Caco-2 (cell line): ENCODE results near the gene AGPS. TPM values are rescaled to one million over a fixed set of nuclear protein-coding genes. Genes with fewer than 3 reads are reported as not detected.

ENCODE experiments used
- BruUV-seq: library from RNA; stranded (reverse); fragments of 400-500 nt; replicated peaks from 2 replicates; lab custom pipeline; 2021; lab: Mats Ljungman, UMichigan
- CTCF ChIA-PET: fragments of 300-600 bp; sonication (Branson Sonifier 250); formaldehyde crosslinking; loops from one replicate; lab custom pipeline; 2022; ENCODE audit warnings: antibody characterized with exemption; lab: Charles Lee
- POLR2A ChIA-PET: fragments of 300-600 bp; sonication (Branson Sonifier 250); formaldehyde crosslinking; loops from one replicate; lab custom pipeline; 2022; ENCODE audit warnings: antibody characterized with exemption; lab: Charles Lee
- DNase-seq, 2 experiments: peaks; one replicate each; pipeline versions ENCODE4 v3.0.0 to v3.0.0-alpha.2; 2020 to 2022
- H3K27me3 ChIP-seq: replicated peaks from 2 replicates; pipeline ENCODE4 v1.6.0; 2011; ENCODE audit warnings: low read length; ENCODE audit not compliant: control insufficient read depth, insufficient read depth
- H3K36me3 ChIP-seq: 2 replicates; pipeline ENCODE4 v1.5.1; 2011; ENCODE audit warnings: low read length; ENCODE audit not compliant: control insufficient read depth, insufficient read depth
- H3K4me1 ChIP-seq: fragments of 250-450 bp; sonication (Bioruptor Pico); 2 replicates; pipeline ENCODE4 v1.5.1; 2020; ENCODE audit warnings: mild to moderate bottlenecking
- H3K4me3 ChIP-seq: 2 replicates; pipeline ENCODE4 v1.5.1; 2011; ENCODE audit warnings: low read depth, mild to moderate bottlenecking, control low read depth, low read length
- H3K9me3 ChIP-seq: fragments of 250-450 bp; sonication (Bioruptor Pico); 2 replicates; pipeline ENCODE4 v1.5.1; 2020; ENCODE audit warnings: mild to moderate bottlenecking, moderate library complexity
- H3K27ac Mint-ChIP-seq: one replicate; pipeline ENCODE4 v1.8.0; 2022; ENCODE audit warnings: mixed read lengths; ENCODE audit not compliant: unreplicated experiment
- H3K27me3 Mint-ChIP-seq: one replicate; pipeline ENCODE4 v1.8.0; 2022; ENCODE audit warnings: mixed read lengths; ENCODE audit not compliant: insufficient read depth, unreplicated experiment
- H3K36me3 Mint-ChIP-seq: one replicate; pipeline ENCODE4 v1.8.0; 2022; ENCODE audit warnings: mild to moderate bottlenecking, mixed read lengths; ENCODE audit not compliant: insufficient read depth, unreplicated experiment
- H3K4me1 Mint-ChIP-seq: one replicate; pipeline ENCODE4 v1.8.0; 2022; ENCODE audit warnings: low read depth, mixed read lengths; ENCODE audit not compliant: unreplicated experiment
- H3K4me3 Mint-ChIP-seq: one replicate; pipeline ENCODE4 v1.8.0; 2022; ENCODE audit warnings: mild to moderate bottlenecking, moderate library complexity, mixed read lengths; ENCODE audit not compliant: unreplicated experiment
- H3K9me3 Mint-ChIP-seq: one replicate; pipeline ENCODE4 v1.8.0; 2022; ENCODE audit warnings: mixed read lengths; ENCODE audit not compliant: unreplicated experiment
- intact Hi-C: fragments of 100-400 bp; cut with micrococcal nuclease; formaldehyde crosslinking; loops from one replicate; pipeline ENCODE4 v1.10.0; 2022; ENCODE audit not compliant: unreplicated experiment
- total RNA-seq: library from RNA; stranded (reverse); gene quantifications from 2 replicates; pipeline ENCODE4 v1.2.3, GENCODE V29; 2022
- TF ChIP-seq, protein P1 (sequence below), 2 experiments: fragments of 200-600 bp in 1 of 2; IDR thresholded peaks; 1 replicate in 1 of 2; 2 replicates in 1 of 2; pipeline versions ENCODE4 v1.5.1 to v1.8.0; 2011 to 2022; ENCODE audit warnings: antibody characterized with exemption in 1 of 2, control low read depth in 1 of 2, inconsistent platforms in 1 of 2, low read depth in 1 of 2, low read length in 1 of 2, mild to moderate bottlenecking in 1 of 2, moderate library complexity in 1 of 2; ENCODE audit not compliant: insufficient read depth in 1 of 2, severe bottlenecking in 1 of 2, unreplicated experiment in 1 of 2

Gene AGPS
- total RNA-seq, 1 experiment from 2014 or later: 105 TPM

DNA sequence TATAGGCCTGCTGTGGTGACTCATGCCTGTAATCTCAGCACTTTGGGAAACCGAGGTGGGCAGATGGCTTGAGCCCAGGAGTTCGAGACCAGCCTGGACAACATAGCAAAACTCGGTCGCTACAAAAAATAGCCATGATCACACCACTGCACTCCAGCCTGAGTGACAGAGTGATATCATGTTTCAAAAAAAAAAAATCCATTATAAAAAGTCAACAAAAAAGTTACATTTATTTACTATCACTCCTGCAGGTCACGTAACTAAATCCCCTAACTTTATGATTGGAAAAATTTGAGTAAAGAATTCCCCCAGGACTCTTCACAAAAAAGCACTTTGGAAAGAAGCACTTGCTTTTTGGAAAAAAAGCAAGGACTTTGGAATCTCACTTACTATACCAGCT, 46.4 kb upstream of the AGPS start:
- Mint-ChIP-seq H3K27me3 (no peaks in the 10 kb centered on the region), H3K27ac (no peak overlapping the region), H3K9me3 (no peaks in the 10 kb centered on the region), H3K36me3 (no peaks in the 10 kb centered on the region), H3K4me1 (no peaks in the 10 kb centered on the region), H3K4me3 (no peak overlapping the region)
- Histone ChIP-seq H3K4me1 (peaks cover 5% of the 10 kb centered on the region; the same call in 1 of the 2 replicates), H3K36me3 (no peaks in the 10 kb centered on the region), H3K9me3 (no peaks in the 10 kb centered on the region), H3K4me3 (no peak overlapping the region), H3K27me3 (no peaks in the 10 kb centered on the region)
- TF ChIP-seq, protein P1, sequence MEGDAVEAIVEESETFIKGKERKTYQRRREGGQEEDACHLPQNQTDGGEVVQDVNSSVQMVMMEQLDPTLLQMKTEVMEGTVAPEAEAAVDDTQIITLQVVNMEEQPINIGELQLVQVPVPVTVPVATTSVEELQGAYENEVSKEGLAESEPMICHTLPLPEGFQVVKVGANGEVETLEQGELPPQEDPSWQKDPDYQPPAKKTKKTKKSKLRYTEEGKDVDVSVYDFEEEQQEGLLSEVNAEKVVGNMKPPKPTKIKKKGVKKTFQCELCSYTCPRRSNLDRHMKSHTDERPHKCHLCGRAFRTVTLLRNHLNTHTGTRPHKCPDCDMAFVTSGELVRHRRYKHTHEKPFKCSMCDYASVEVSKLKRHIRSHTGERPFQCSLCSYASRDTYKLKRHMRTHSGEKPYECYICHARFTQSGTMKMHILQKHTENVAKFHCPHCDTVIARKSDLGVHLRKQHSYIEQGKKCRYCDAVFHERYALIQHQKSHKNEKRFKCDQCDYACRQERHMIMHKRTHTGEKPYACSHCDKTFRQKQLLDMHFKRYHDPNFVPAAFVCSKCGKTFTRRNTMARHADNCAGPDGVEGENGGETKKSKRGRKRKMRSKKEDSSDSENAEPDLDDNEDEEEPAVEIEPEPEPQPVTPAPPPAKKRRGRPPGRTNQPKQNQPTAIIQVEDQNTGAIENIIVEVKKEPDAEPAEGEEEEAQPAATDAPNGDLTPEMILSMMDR (IDR thresholded peaks at IDR 0.05; ENCODE audit: insufficient read depth in 1 of 2, low read depth in 1 of 2, low read length in 1 of 2, severe bottlenecking in 1 of 2, unreplicated experiment in 1 of 2): no peak
- ChIA-PET POLR2A (no interaction called here), CTCF (no interaction called here)
- DNase-seq: no peak
- BruUV-seq: no TSS peak
- intact Hi-C loops: no loop called here

DNA sequence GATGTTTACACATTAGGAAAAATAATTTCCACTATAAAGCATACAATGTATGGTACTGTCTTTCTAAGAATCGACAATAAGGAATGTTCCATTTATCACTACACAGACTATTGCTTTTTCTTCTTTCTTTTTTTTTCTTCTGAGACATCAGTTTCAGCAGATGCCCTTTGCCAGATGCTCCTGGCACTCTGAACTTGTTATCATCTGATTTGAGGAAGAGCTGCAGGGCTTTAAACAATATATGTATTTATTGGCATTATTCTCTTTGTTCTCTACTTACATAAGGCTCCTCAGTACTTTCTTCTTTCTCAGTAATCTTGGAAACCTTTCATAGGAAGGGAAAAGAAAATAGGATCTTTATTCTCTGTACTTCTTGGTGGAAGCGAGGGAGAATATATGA, 45.0 kb upstream of the AGPS start:
- Histone ChIP-seq H3K4me1 (peaks cover 14% of the 10 kb centered on the region; the same call in 1 of the 2 replicates), H3K27me3 (no peaks in the 10 kb centered on the region), H3K9me3 (no peaks in the 10 kb centered on the region), H3K36me3 (no peaks in the 10 kb centered on the region), H3K4me3 (no peak overlapping the region)
- TF ChIP-seq, protein P1 (IDR thresholded peaks at IDR 0.05; ENCODE audit: insufficient read depth in 1 of 2, low read depth in 1 of 2, low read length in 1 of 2, severe bottlenecking in 1 of 2, unreplicated experiment in 1 of 2): no peak
- ChIA-PET POLR2A (no interaction called here), CTCF (interaction anchor here (1.1 kb wide), 1 partner anchor 183 kb away, joined by 3 read pairs; no protein-coding TSS in a partner anchor)
- no peak for DNase-seq
- Mint-ChIP-seq H3K9me3 (no peaks in the 10 kb centered on the region), H3K4me3 (no peak overlapping the region), H3K27ac (no peak overlapping the region), H3K27me3 (no peaks in the 10 kb centered on the region), H3K4me1 (no peaks in the 10 kb centered on the region), H3K36me3 (no peaks in the 10 kb centered on the region)
- no TSS peak for BruUV-seq
- intact Hi-C loops: no loop called here

DNA sequence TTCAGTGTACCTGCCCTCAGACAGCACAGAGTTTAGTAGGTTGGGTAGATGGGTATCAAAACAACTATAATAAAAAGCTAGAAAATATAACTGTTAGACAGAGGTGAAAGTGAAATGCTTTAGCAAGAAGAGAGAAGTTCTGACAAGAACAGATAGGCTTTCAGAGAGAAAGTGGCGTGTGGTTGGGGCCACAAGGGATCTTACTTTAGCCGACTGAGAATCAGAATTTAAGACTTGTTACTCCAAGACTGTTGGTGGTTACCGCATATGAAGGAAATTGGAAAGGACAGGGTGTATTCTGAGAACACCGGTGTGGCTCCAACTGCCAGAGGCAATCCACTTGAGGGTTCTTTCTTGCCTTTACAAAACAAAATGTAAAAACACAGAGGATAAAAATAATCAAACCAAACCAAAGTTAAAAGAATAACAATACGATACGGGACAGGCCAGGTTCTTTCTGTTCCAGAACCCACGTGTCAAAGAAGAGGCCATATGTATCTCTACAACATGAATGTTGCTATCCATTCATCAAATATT, 44.4 kb upstream of the AGPS start:
- no peak for DNase-seq
- no TSS peak for BruUV-seq
- H3K27me3 ChIP-seq: no peaks in the 10 kb centered on the region
- ChIA-PET POLR2A (no interaction called here), CTCF (no interaction called here)
- Mint-ChIP-seq H3K27ac (no peak overlapping the region), H3K4me1 (no peaks in the 10 kb centered on the region), H3K27me3 (no peaks in the 10 kb centered on the region), H3K36me3 (no peaks in the 10 kb centered on the region), H3K4me3 (no peak overlapping the region), H3K9me3 (no peaks in the 10 kb centered on the region)
- intact Hi-C loops: no loop called here
- H3K4me3 ChIP-seq: no peak overlapping the region
- H3K4me1 ChIP-seq: peaks cover 14% of the 10 kb centered on the region; the same call in 1 of the 2 replicates
- TF ChIP-seq, protein P1 (IDR thresholded peaks at IDR 0.05; ENCODE audit: insufficient read depth in 1 of 2, low read depth in 1 of 2, low read length in 1 of 2, severe bottlenecking in 1 of 2, unreplicated experiment in 1 of 2): no peak
- H3K36me3 ChIP-seq: no peaks in the 10 kb centered on the region
- H3K9me3 ChIP-seq: no peaks in the 10 kb centered on the region
